Peyer's patch (tissue), 4 donors: ENCODE results near the gene CYP4V2.

Source experiments
- CTCF ChIP-seq, 6 experiments: fragments of 450-650 bp in 4 of 6; fragments of 200-600 bp in 2 of 6; sonication (generic) in 1 of 6; IDR thresholded peaks; one replicate each; pipeline ENCODE4 v1.5.1; 2017 to 2019; ENCODE audit warnings: antibody characterized with exemption in 6 of 6, mild to moderate bottlenecking in 3 of 6, moderate library complexity in 1 of 6
- POLR2A ChIP-seq, 2 donors: fragments of 450-650 bp; IDR thresholded peaks; one replicate each; pipeline ENCODE4 v1.5.1; 2017; ENCODE audit warnings: antibody characterized with exemption in 2 of 2, mild to moderate bottlenecking in 2 of 2, moderate library complexity in 2 of 2

GRCh38 chr4:186255122-186255521, 63.8 kb downstream of the CYP4V2 start:
- TF ChIP-seq CTCF (IDR thresholded peaks at IDR 0.05) (no peak), POLR2A (IDR thresholded peaks at IDR 0.05) (no peak)
